HG03097 (cell line): ENCODE data around the gene ST8SIA4.

Experiments
- ATAC-seq: cut with Tn5 transposase; IDR thresholded peaks from one replicate; pipeline ENCODE4 v1.9.1; 2021; ENCODE audit not compliant: unreplicated experiment, low FRiP score

The ST8SIA4 gene

GRCh38 chr5:100832252-100833230, 70.5 kb downstream of the ST8SIA4 start:
- ATAC-seq, result no peak

GRCh38 chr5:100828898-100829356, 74.2 kb downstream of the ST8SIA4 start:
- no peak for ATAC-seq

GRCh38 chr5:100828071-100828897, 74.8 kb downstream of the ST8SIA4 start:
- peak; percentile 75 for ATAC-seq

GRCh38 chr5:100827481-100827889, 75.6 kb downstream of the ST8SIA4 start:
- peak; percentile 18 for ATAC-seq

- no peak for ATAC-seq
Measured at GRCh38 chr5:100826133-100826532, 76.9 kb downstream of the ST8SIA4 start.

- no peak for ATAC-seq
Measured at GRCh38 chr5:100824635-100825034, 78.4 kb downstream of the ST8SIA4 start.

GRCh38 chr5:100823812-100824211, 79.3 kb downstream of the ST8SIA4 start:
- no peak for ATAC-seq

- ATAC-seq, result no peak
Measured at GRCh38 chr5:100821751-100822150, 81.3 kb downstream of the ST8SIA4 start.

GRCh38 chr5:100818340-100818739, 84.7 kb downstream of the ST8SIA4 start:
- ATAC-seq, result no peak

GRCh38 chr5:100803397-100803796, 99.7 kb downstream of the ST8SIA4 start:
- ATAC-seq, result no peak

GRCh38 chr5:100802208-100802607, 100.9 kb downstream of the ST8SIA4 start:
- no peak for ATAC-seq

- no peak for ATAC-seq
Measured at GRCh38 chr5:100800562-100800961, 102.5 kb downstream of the ST8SIA4 start.

GRCh38 chr5:100799166-100799565, 103.9 kb downstream of the ST8SIA4 start:
- no peak for ATAC-seq

- ATAC-seq, result no peak
Measured at GRCh38 chr5:100797861-100798260, 105.2 kb downstream of the ST8SIA4 start.

GRCh38 chr5:100796851-100797250, 106.2 kb downstream of the ST8SIA4 start:
- no peak for ATAC-seq

GRCh38 chr5:100794844-100795243, 108.2 kb downstream of the ST8SIA4 start:
- ATAC-seq, result no peak

- ATAC-seq, result no peak
Measured at GRCh38 chr5:100794218-100794617, 108.9 kb downstream of the ST8SIA4 start.

- no peak for ATAC-seq
Measured at GRCh38 chr5:100792781-100793180, 110.3 kb downstream of the ST8SIA4 start.

- no peak for ATAC-seq
Measured at GRCh38 chr5:100791391-100791790, 111.7 kb downstream of the ST8SIA4 start.

- no peak for ATAC-seq
Measured at GRCh38 chr5:100790951-100791350, 112.1 kb downstream of the ST8SIA4 start.

GRCh38 chr5:100790170-100790665, 112.9 kb downstream of the ST8SIA4 start:
- peak; percentile 72 for ATAC-seq
